DMS79 (cell line): ENCODE results near the gene CTRB1.

ENCODE experiments used
- DNase-seq: peaks from one replicate; lab custom pipeline; 2025; lab: John Stamatoyannopoulos, UW

Gene CTRB1

DNA sequence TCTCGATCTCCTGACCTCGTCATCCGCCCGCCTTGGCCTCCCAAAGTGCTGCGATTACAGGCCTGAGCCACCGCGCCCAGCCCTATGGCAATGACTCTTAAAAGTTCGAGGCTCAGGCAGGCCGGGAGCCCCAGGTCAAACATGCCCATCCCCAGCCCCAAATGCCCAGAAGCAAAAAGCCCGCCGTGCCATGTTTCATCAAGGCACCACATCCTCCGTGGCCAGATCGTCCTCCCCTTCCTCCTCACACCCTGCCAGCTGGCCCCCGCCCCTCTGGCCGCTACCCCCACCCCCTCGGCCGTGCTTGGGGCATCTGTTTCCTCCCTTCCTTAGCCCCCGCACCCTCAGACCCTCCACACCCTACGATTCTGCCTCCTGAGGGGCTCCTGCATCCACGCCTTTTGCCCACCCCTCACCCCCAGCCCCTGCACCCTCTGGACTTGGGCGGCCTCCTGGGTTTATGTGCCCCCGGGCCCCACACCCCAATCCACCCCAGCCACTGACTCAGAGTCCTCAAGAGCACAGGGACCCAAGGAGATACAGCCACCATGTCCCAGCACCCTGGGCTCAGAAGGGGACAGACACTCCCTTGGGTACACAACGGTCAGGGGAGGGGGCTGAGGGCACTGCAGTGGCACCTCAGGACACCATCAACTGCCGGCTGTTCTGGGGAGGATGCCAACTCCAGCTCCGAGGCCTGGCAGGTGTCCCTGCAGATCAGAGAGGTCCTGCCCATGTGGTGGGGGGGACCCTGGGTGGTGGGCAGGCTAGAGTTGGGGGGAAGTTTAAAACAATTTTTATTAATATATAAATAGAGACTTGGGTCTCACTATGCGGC lies 7.1 kb downstream of the CTRB1 start:
- no peak for DNase-seq

DNA sequence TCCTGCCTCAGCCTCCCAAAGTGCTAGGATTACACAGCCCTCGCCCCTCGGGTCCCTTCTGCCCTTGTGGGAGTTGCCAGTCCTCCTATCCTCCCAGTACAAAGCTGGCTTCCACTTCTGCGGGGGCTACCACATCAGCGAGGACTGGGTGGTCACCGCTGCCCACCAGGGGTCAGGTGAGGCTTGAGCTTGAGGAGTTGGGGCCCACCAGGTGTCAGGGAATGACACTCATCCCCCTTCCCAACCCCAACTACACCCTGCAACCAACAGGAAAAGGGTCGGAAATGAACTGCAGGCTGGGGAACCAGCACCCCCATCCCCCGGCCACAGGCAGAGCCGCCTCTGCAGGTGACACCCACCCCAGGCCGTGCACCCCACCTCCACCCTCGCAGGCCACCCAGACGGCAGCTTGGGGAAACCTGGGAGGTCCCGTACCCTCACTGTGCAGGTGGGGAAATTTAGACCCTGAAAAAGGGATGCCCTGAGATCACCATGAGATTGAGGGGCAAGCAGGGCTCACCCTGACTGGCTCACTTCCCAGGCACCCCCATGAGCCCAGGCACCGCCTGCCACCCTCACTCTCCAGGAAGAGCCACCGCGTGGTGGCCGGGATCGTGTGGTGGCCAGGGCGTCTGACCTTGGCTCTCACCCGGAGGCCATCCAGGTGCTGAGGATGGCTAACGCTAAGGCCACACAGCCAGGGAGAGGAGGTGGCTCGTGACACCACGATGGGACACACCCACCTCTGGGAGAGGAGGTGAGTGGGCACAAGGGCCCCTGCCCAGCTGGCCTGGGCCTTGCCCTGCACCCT lies 8.0 kb downstream of the CTRB1 start:
- no peak for DNase-seq

DNA sequence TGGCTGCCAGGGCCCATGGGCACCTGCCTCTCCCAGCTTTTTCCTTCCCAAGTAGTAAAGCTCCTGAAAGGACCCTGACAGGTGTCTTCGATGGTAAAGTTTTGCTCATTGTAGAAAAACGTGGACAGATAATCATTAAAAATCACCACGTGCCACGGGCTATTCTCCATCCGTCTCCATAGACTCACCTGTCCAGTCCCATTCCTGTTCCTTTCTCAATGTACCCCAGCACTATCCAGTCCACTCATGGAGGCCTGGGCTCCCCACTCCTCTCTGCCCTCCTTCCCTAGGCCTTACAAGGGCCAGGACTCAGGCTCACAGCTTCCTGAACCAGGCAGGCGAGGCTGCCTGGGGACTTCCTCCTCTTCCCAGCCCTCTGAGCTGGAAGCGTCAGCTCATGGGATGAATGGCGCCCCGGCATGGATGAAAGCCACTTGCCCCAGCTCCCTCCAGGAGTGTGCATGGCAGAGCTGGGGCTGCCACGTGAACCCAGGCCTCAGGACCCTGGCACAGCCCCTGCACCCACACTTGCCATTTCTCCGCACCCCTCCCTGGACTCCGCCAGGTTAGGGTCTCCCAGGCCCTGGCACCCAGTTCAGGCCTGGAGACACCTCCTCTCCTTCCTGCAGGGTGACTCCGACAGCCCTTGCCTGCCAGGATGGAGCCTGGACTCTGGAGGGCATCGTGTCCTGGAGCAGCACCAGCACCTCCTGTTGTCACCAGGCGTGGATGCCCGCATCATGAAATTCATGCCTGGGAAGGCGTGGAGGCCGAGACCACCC lies 8.8 kb downstream of the CTRB1 start:
- no peak for DNase-seq

DNA sequence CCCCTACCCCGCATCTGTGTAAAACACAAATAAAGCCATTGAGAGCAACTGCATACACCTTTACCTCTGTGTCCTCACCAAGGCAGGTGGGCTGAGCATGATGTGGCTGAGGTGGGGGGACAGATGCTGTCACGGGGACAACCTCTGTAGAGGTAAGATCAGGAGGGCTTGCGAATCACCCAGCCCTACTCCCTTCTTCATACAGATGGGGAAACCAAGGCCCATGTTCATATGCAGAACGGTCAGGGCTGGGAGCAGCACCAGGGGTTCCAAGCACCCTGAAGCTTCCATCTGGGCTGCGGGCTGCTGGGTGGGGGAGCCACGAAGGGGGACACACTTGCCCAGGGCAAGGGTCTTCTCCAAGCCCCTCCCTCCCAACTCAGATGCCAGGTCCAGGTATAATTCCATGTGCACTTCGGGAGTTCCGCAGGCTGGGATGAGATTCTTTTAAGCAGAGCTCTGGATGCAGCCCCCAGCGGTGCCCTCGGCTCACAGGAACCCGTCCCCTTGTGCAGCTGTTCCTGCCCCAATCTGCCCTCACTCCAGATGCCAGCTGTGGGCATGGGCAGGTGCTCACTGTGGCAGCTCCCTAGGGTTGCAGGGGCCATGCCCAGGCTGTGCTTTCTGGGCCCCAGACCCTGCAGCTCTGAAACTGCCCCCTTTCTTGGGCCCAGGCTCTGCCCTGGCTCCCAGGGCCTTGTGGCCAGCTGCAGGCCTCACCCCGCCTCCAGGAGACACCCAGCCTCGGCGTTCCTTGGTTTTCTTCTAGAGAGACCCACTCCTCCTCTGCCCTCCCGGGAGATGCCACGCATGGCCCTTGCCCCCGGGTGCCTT lies 9.6 kb downstream of the CTRB1 start:
- DNase-seq: no peak

DNA sequence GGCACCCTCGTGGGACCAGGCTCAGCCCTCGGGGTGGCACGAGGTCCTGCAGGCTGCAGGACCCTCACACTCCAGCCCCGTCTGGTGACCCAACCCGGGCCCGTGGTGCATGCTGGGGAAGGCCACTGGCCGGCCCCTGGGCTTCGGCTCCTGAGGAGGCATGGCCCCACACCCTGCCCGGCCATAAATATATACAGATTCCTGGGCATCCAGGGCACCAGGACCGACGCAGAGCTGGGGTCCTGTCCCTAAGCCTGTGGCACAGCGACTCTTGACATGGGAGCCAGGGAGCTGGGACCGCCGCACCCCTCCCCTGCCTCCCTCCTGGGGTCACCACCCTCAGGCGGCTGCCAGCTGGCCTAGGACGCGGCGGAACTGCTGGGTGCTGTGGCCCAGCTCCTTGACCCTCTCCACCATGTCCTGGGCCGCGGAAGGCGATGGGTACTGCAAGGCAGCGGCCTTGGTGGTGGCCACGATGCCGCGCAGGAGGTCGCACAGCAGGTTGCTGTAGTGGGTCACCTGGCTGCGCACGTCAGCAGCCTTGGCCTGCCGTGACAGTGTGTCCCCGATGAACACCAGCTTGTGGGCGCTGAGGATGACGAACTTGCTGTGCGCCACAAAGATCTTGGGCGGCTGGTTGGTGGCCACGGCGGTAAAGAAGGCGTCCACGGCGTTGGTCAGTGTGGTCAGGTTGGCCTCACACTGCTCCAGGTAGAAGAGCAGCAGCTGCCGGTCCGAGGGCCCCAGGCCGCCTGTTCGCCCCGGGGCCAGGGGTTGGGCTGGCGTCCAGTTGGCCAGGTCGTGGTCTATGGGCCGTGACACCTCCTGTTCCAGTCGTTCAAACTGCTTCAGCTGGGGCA lies 10.6 kb downstream of the CTRB1 start:
- DNase-seq: no peak

DNA sequence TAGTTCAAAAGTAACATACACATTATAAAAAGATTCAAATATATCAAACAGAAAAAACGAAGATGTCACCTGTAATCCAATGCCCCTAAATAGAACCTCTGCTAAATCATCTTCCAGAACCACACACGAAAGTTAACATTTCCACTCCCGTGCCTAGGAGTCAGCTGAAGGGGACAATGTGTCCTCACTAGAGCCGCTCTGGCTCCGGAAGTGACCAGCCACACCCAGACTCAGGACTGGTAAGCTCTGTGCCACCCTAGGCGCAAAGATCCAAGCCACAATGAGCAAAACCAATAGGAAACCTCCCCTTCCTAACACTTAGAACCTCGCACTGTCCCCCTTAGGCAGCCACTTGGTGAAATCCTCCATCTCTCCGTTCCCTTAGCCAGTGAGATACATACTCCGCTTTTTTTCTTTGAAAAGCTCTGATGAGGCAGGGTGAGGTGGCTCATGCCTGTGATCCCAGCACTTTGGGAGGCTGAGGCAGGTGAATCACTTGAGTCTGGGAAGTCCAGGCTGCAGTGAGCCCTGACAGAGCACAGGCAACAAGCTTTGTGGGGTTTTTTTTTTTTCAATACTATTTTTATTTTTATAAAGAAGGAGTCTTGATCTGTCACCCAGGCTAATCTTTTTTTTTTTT lies 11.8 kb downstream of the CTRB1 start:
- no peak for DNase-seq

DNA sequence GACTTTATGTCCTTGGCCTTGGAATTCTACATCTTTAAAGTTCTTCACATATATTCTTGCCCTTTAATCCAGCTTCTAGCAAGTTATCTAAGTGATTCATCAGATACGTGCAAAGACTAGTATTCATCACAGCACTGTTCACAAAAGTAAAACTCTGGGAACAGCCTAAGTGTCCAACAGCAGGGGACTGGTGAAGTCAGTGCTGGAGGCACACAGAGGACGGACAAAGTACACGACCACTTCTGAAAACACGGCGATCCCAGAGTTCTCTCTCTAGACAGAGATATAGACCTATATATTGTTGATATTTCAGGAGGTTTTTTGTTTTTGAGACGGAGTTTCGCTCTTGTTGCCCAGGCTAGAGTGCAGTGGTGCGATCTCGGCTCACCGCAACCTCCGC lies 12.8 kb downstream of the CTRB1 start:
- no peak for DNase-seq

DNA sequence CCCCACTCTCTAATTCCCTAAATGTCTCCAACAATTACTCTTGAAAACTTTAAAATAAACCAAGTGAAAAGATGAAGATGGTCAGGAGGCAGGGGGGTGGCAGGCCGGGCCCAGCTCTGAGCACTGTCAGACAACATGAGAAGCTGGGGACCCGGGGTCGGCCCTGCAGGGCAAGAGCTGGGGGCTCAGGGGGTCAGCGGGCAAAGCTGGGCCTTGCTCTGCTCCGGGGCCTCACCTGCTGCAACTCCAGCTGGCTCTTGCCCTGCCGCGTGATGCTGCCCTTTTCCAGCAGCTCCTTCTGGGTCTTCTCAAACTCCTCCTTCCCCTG lies 14.8 kb downstream of the CTRB1 start:
- no peak for DNase-seq

DNA sequence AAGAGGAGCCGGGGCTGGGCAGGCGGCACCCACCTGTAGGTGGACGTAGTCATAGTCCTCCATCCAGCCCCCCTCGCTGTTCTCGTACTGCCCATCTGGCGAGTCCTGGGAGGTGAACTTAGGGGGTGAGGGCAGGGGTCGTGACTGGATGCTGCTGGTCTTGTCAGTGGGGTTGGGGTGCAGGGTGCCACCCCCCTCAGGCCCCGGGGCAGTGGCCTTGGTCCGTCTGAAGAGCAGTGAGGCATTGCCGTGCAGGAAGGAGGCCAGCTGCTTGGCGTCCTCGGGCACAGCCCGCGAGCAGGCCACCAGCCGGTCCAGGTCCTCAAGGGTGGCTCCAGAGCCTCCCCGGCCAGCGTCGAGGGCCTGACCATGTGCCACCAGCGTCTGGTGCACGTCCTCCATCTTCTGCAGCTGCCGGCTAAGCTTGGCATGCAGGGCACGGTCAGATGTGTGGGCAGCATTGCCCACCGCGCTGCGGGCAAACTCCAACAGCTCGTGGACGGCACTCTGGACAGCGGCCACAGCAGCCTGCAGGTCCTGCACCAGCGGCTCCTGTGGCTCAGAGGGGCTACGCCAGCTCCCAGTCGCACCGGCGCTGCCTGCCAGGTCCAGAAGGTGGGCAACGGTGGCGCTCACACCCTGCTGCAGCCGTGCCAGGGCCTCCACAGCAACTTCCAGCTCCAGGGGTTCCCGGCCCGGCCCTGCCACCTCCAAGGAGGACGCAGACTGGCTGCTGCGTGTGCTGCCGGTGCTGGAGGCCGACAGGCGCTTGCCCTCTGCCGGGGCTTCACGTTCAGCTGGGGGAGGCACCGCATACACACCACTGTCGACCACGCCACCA lies 16.3 kb downstream of the CTRB1 start:
- no peak for DNase-seq

DNA sequence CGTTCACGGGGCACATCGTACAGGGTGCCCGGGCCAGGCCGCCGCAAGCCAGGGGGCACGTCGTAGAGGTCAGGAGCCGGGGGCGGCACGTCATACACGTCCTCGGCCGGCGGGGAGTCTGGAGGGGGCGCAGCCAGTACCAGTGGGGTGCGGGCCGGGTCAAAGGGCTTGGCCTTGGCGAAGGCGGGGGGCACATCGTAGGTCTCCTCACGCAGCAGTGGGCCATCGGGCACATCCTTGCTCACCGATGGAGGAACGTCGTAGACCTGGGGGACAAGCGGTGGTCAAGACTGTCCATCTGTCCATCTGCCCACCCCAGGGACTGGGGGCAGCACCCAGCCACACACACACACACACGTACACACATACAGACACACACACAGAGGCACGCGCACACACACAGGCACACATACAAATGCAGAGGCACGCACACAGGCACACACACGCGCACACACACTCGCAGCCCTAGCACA lies 17.0 kb downstream of the CTRB1 start:
- DNase-seq: no peak

DNA sequence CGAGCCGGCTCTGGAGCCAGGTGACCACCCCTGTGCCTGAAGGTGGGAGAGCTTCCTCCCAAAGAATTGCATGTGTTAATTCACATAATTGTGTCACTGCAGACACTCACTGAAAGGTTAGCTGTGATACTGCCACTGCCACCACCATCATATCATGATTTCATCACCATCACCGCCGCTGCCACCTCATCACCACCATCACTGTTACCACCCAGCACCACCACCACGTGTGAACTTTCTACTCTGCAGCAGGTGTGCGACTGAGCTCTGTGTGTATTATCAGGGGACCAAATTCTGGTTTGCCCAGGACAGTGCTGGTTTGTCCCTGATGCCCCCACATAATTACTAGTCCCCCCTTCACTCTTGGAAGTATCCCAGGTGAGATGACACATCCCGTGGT lies 17.4 kb downstream of the CTRB1 start:
- DNase-seq: no peak

DNA sequence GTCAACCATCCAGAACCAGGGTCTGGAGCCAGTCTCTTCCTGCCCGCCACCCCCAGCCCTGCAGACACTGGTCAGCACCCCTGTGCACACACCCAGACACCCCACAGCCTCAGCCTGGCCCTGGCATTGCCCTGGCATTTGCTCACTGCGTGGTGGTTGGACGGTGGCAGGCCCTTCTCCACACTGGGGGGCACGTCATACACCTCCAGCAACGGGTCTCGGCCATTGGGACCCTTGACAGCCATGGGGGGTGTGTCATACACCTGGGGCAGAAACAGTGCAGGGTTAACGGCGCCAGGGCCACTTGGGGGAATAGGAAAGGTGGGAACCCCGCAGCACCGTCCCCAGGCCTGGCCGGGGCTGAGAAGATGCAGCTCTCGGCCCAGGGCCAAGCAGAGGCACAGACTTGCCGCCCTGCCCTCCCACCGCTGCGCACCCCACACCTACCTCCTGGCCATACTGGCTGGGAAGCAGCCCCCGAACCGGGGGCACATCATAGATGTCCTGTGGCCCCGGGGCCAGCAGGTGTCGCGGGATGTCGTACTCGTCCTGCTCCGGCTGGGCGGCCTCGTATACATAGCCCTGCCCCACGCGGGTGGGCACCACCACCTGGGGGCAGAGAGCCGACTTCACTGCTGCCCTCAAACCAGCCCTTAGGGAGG lies 18.1 kb downstream of the CTRB1 start:
- DNase-seq: no peak

DNA sequence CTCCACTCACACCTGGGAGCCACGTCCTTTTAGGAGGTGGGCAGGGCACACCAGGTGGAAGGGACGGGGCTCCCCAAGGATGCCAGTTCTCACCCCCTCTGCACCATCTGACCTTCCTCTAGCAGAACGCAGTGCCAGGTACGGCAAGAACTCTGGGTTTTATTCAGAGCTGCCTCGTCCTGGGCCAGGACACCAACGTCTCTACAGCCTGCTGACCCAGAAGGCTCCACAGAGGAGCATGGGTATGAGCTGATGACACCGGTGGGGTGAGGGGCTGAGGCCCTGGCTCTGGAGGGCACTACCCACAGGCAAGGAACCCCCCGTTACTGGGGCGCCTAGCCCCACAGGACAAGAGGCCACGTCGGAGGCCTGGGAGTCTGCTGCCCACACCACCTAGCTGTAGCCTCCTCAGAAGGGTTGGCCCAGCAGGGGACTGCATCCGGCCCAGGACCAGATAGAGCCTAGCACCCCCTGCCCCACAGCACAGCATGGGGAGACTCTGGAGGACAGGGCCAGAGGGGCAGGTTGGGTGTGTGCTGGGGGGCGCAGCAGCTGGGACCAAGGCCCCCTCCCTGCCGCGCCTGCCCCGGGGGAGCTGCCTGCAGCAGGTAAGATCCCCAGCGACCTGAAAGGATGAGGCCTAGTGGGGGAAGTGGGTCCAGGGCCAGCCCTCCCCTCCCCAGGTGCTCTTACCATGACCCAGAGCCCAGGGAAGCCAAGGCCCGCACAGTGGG lies 18.8 kb downstream of the CTRB1 start:
- no peak for DNase-seq

DNA sequence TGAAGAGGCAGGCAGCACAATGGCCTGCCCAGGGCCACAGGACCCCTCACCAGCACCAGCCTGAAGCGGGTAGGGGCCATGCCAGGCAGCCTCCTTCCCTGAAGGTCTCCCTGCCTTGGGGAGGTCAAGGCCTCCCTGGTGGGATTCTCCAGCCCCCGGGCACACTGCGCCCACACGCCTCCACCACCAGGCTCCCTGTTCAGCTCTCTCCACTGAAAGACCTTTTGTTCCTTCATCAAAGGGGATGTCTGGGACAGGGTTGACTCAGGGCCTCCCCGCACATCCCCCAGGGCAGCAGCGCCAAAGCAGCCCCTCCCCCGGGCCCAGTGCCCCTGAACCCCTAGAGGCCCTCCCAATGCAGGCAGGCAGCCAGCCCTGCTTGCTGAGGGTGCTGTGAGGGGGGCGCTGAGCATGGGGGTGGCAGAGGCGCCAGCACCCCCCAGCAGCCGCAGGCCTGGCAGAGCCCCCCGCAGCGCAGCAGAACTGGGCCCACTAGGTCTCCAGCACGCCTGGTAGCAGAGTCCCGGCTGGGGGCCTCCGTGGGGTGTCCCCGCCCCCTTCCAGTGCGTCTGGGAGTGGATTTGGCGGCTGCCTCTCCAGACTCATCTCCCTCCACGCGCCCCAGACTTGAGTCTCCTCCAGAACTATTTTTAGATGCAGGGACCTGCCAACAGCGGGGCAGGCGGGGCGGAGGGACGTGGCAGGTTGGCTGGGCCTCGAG lies 19.5 kb downstream of the CTRB1 start:
- no peak for DNase-seq

DNA sequence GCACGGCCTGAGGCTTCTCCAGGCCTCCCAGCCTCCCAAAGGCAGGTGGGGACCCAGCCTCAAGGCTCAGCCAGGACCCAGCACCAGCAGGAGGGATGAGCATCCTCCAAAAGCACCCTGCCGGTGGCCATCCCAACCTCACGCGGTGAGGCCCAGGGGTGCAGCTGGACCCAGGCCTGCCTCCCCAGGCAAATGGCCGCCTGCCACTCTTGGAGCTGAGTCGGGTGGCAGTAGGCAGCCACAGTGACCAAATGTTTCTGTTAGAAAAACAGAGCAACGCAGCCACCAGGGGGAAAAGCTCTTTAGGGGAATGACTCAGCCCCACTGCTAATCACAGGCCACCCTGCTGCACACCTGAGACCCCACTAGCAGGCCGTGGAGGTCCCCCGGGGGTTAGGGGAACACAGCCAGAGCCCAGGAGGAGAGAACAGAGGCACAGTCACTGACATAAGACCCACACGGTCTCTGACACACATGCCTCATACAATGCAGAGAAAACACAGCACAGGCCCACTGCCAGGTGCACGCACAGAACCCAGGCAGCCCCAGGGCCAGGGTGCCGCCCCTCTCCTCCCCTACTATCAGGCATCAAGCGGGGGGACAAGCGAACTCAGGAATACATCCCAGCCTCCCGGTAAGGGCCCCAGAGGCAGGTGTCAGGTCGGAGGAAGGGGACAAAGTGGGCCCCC lies 20.2 kb downstream of the CTRB1 start:
- DNase-seq: no peak

DNA sequence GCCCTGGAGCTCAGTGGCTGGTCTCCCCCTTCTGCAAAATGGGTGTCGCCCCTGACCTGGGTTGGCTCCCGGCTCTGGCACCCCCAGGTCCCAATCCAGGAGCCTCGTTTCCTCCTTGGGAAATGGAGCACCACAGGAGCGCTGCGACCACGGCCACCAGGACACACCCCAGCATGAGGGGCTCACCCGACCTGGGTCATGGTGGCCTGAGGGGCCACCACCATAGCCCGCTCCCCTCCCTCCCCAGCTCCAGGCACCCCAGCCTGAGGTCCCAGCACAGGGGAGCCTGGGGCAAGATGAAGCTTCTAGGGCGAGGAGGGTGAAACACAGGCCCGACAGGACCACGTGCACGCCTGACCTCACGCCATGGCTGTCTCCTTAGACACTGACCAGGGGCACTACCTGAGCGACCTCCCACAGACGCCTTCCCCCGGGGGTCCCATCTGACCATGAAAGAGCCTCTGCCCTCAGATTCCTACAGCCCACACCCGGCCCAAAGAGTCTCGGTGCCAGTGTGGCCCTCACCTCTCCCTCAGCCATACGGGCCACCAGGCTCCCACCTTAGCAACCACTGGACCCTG lies 20.8 kb downstream of the CTRB1 start:
- DNase-seq: no peak
